Fibroblast of skin of right biceps (primary cell): ENCODE measurements around the gene RBFOX2.

ENCODE experiments used
- DNase-seq: peaks from one replicate; pipeline ENCODE4 v3.0.0-alpha.2; 2013

RBFOX2 gene

GRCh38 chr22:35971456-35972119 lies 57.0 kb downstream of the RBFOX2 start:
- peak; percentile 98 for DNase-seq

GRCh38 chr22:35970616-35971455 lies 57.8 kb downstream of the RBFOX2 start:
- DNase-seq = no peak

- DNase-seq = no peak
Observed at GRCh38 chr22:35967046-35967397, 61.6 kb downstream of the RBFOX2 start.

GRCh38 chr22:35966314-35967045 lies 62.1 kb downstream of the RBFOX2 start:
- peak; percentile 88 for DNase-seq

GRCh38 chr22:35963237-35963810 lies 65.3 kb downstream of the RBFOX2 start:
- no peak for DNase-seq

GRCh38 chr22:35961480-35962295 lies 66.9 kb downstream of the RBFOX2 start:
- peak; percentile 97 for DNase-seq

GRCh38 chr22:35960854-35961253 lies 67.8 kb downstream of the RBFOX2 start:
- DNase-seq = no peak

- no peak for DNase-seq
Observed at GRCh38 chr22:35959121-35959800, 69.4 kb downstream of the RBFOX2 start.

GRCh38 chr22:35958334-35958733 lies 70.3 kb downstream of the RBFOX2 start:
- DNase-seq = no peak

- peak; percentile 40 for DNase-seq
Observed at GRCh38 chr22:35957589-35957988, 71.0 kb downstream of the RBFOX2 start.

- no peak for DNase-seq
Observed at GRCh38 chr22:35956850-35957249, 71.8 kb downstream of the RBFOX2 start.

GRCh38 chr22:35955546-35955945 lies 73.1 kb downstream of the RBFOX2 start:
- DNase-seq = no peak

GRCh38 chr22:35952576-35952975 lies 76.0 kb downstream of the RBFOX2 start:
- DNase-seq = no peak

GRCh38 chr22:35950262-35950661 lies 78.4 kb downstream of the RBFOX2 start:
- DNase-seq = no peak

GRCh38 chr22:35949243-35949642 lies 79.4 kb downstream of the RBFOX2 start:
- no peak for DNase-seq

GRCh38 chr22:35947794-35948425 lies 80.7 kb downstream of the RBFOX2 start:
- peak; percentile 37 for DNase-seq

- DNase-seq = no peak
Observed at GRCh38 chr22:35944458-35944857, 84.2 kb downstream of the RBFOX2 start.

GRCh38 chr22:35940166-35940565 lies 88.5 kb downstream of the RBFOX2 start:
- peak; percentile 25 for DNase-seq

- DNase-seq = peak; percentile 76
Observed at GRCh38 chr22:35938226-35938625, 90.4 kb downstream of the RBFOX2 start.

GRCh38 chr22:35930933-35931332 lies 97.7 kb downstream of the RBFOX2 start:
- peak; percentile 71 for DNase-seq

GRCh38 chr22:35928285-35928798 lies 100.3 kb downstream of the RBFOX2 start:
- DNase-seq = no peak
